HCT116 (cell line): ENCODE measurements around the gene SELL. TPM values are rescaled to one million over a fixed set of nuclear protein-coding genes. Genes with fewer than 3 reads are reported as not detected.

ENCODE experiments used
- ATAC-seq: fragments of 200-7000 bp; cut with Tn5 transposase; 2 replicates; pipeline ENCODE4 v1.9.1; 2020; ENCODE audit warnings: mild to moderate bottlenecking, moderate library complexity
- BruUV-seq: library from RNA; stranded (reverse); fragments of 400-500 nt; replicated peaks from 2 replicates; lab custom pipeline; 2021; lab: Mats Ljungman, UMichigan
- CTCF ChIA-PET: fragments of 300-600 bp; sonication (Branson Sonifier 250); formaldehyde crosslinking; loops from one replicate; lab custom pipeline; 2021; ENCODE audit warnings: antibody characterized with exemption; lab: Charles Lee
- POLR2A ChIA-PET: fragments of 300-600, 350-600 bp; sonication (Branson Sonifier 250); formaldehyde crosslinking; loops from one replicate; lab custom pipeline; 2021; ENCODE audit warnings: antibody characterized with exemption; lab: Charles Lee
- RAD21 ChIA-PET, 2 experiments: fragments of 300-600 bp; sonication (Branson Sonifier 250); formaldehyde crosslinking; loops; one replicate each; lab custom pipeline; 2023; ENCODE audit warnings: low total read pairs in 2 of 2; ENCODE audit not compliant: uncharacterized antibody in 2 of 2, unreplicated experiment in 2 of 2, low non-redundant PET in 1 of 2; lab: Charles Lee
- DNase-seq: peaks from one replicate; pipeline ENCODE4 v3.0.0-alpha.2; 2010; ENCODE audit warnings: low read depth, low spot score
- H2AFZ ChIP-seq: fragments of 200-600 bp; shearing (Covaris generic), sonication (generic); 2 replicates; pipeline ENCODE4 v1.6.1; 2017; ENCODE audit warnings: low read depth, mixed run types, mixed read lengths, antibody characterized with exemption, low read length; ENCODE audit not compliant: poor library complexity, severe bottlenecking
- H3K27ac ChIP-seq: 2 replicates; pipeline ENCODE4 v1.5.1; 2012; ENCODE audit warnings: low read depth, low read length
- H3K27me3 ChIP-seq: fragments of 200-600 bp; sonication (generic); 2 replicates; pipeline ENCODE4 v1.6.1; 2016; ENCODE audit warnings: mixed run types, low read length, mixed read lengths; ENCODE audit not compliant: insufficient read depth
- H3K36me3 ChIP-seq, 2 experiments: fragments of 200-500 bp in 1 of 2; fragments of 200-600 bp in 1 of 2; sonication (Bioruptor generic) in 1 of 2; sonication (generic) in 1 of 2; 2 replicates each; pipeline versions ENCODE4 v1.5.1 to v1.6.1; 2014 to 2016; ENCODE audit warnings: low read length in 2 of 2, inconsistent platforms in 1 of 2, mixed read lengths in 1 of 2, mixed run types in 1 of 2; ENCODE audit not compliant: insufficient read depth in 2 of 2, control insufficient read depth in 1 of 2
- H3K4me1 ChIP-seq, 2 experiments: fragments of 200-600 bp in 1 of 2; sonication (generic) in 1 of 2; 2 replicates each; pipeline versions ENCODE4 v1.5.1 to v1.6.1; 2012 to 2017; ENCODE audit warnings: low read length in 2 of 2, inconsistent platforms in 1 of 2, mild to moderate bottlenecking in 1 of 2, mixed read lengths in 1 of 2, mixed run types in 1 of 2, moderate library complexity in 1 of 2; ENCODE audit not compliant: insufficient read depth in 2 of 2, control insufficient read depth in 1 of 2
- H3K4me2 ChIP-seq: fragments of 200-600 bp; sonication (generic); 2 replicates; pipeline ENCODE4 v1.6.1; 2017; ENCODE audit warnings: mixed run types, low read length, mixed read lengths
- H3K4me3 ChIP-seq, 2 experiments: fragments of 200-600 bp in 1 of 2; sonication (generic) in 1 of 2; replicated peaks in 1 of 2; 2 replicates each; pipeline ENCODE4 v1.5.1; 2011 to 2016; ENCODE audit warnings: low read length in 2 of 2, control low read depth in 1 of 2, low read depth in 1 of 2, mild to moderate bottlenecking in 1 of 2, mixed read lengths in 1 of 2, mixed run types in 1 of 2
- H3K79me2 ChIP-seq: fragments of 200-600 bp; sonication (generic); 2 replicates; pipeline ENCODE4 v1.6.1; 2017; ENCODE audit warnings: mild to moderate bottlenecking, mixed run types, low read length, moderate library complexity, mixed read lengths; ENCODE audit not compliant: insufficient read depth
- H3K9ac ChIP-seq: fragments of 200-600 bp; sonication (generic); 2 replicates; pipeline ENCODE4 v1.6.1; 2016; ENCODE audit warnings: low read length, mixed read lengths
- H3K9me2 ChIP-seq: fragments of 200-600 bp; sonication (generic), shearing (Covaris generic); 2 replicates; pipeline ENCODE4 v1.6.1; 2017; ENCODE audit warnings: mixed run types, mild to moderate bottlenecking, moderate library complexity; ENCODE audit not compliant: insufficient read depth
- H3K9me3 ChIP-seq, 2 experiments: fragments of 200-500 bp in 1 of 2; fragments of 200-600 bp in 1 of 2; sonication (Bioruptor generic) in 1 of 2; sonication (generic) in 1 of 2; 2 replicates each; pipeline ENCODE4 v1.6.1; 2014 to 2017; ENCODE audit warnings: low read length in 2 of 2, mixed read lengths in 2 of 2, inconsistent platforms in 1 of 2, low read depth in 1 of 2, mild to moderate bottlenecking in 1 of 2, mixed run types in 1 of 2, moderate library complexity in 1 of 2; ENCODE audit not compliant: control insufficient read depth in 1 of 2, insufficient read depth in 1 of 2
- H4K20me1 ChIP-seq: fragments of 200-600 bp; sonication (generic), shearing (Covaris generic); 2 replicates; pipeline ENCODE4 v1.6.1; 2017; ENCODE audit warnings: mixed run types, mild to moderate bottlenecking, moderate library complexity; ENCODE audit not compliant: insufficient read depth
- CBX3 ChIP-seq: IDR thresholded peaks from 2 replicates; pipeline ENCODE4 v1.6.1; 2012; ENCODE audit warnings: low read depth
- CEBPB ChIP-seq: IDR thresholded peaks from 2 replicates; pipeline ENCODE4 v1.6.1; 2012; ENCODE audit warnings: low read depth
- EGR1 ChIP-seq: IDR thresholded peaks from 2 replicates; pipeline ENCODE4 v1.6.1; 2012; ENCODE audit warnings: low read depth
- EZH2 ChIP-seq: fragments of 200-600 bp; sonication (generic); IDR thresholded peaks from 2 replicates; pipeline ENCODE4 v1.6.1; 2017; ENCODE audit warnings: antibody characterized with exemption, mixed run types
- JUND ChIP-seq: IDR thresholded peaks from 2 replicates; pipeline ENCODE4 v1.6.1; 2012
- RAD21 ChIP-seq: IDR thresholded peaks from 2 replicates; pipeline ENCODE4 v1.6.1; 2012; ENCODE audit warnings: low read depth, mild to moderate bottlenecking
- SP1 ChIP-seq: IDR thresholded peaks from 2 replicates; pipeline ENCODE4 v1.6.1; 2012; ENCODE audit warnings: low read depth
- SRF ChIP-seq: IDR thresholded peaks from 2 replicates; pipeline ENCODE4 v1.6.1; 2012; ENCODE audit warnings: low read depth
- TCF7L2 ChIP-seq: IDR thresholded peaks from 2 replicates; pipeline ENCODE4 v1.7.0; 2011; ENCODE audit warnings: borderline replicate concordance, inconsistent platforms; ENCODE audit not compliant: insufficient read depth, insufficient read length; ENCODE audit errors: extremely low read depth
- YY1 ChIP-seq: IDR thresholded peaks from 2 replicates; pipeline ENCODE4 v1.6.1; 2011; ENCODE audit warnings: low read length, low read depth, moderate library complexity, mild to moderate bottlenecking; ENCODE audit not compliant: insufficient replicate concordance; ENCODE audit errors: extremely low read depth
- ZBTB33 ChIP-seq: IDR thresholded peaks from 2 replicates; pipeline ENCODE4 v1.6.1; 2011; ENCODE audit warnings: mild to moderate bottlenecking, low read length, moderate library complexity; ENCODE audit not compliant: insufficient replicate concordance; ENCODE audit errors: extremely low read depth
- intact Hi-C: fragments of 100-400 bp; cut with micrococcal nuclease; formaldehyde crosslinking; loops from 2 replicates; pipeline ENCODE4 v1.10.0; 2022
- total RNA-seq: library from RNA; stranded (reverse); gene quantifications from one replicate; pipeline ENCODE4 v1.2.1, GENCODE V29; 2021; ENCODE audit not compliant: unreplicated experiment
- TF ChIP-seq, protein P1 (sequence below), 3 experiments: fragments of 200-600 bp in 1 of 3; sonication (generic) in 1 of 3; IDR thresholded peaks in 2 of 3; conservative IDR thresholded peaks in 1 of 3; 2 replicates each; pipeline ENCODE4 v1.5.1; 2012 to 2017; ENCODE audit warnings: low read depth in 2 of 3, low read length in 2 of 3, antibody characterized with exemption in 1 of 3, borderline replicate concordance in 1 of 3, control low read depth in 1 of 3, mild to moderate bottlenecking in 1 of 3, mixed read lengths in 1 of 3, mixed run types in 1 of 3, moderate library complexity in 1 of 3; ENCODE audit not compliant: insufficient read depth in 1 of 3
- TF ChIP-seq, protein P2 (sequence below): IDR thresholded peaks from 2 replicates; pipeline ENCODE4 v1.6.1; 2012; ENCODE audit warnings: low read depth

The SELL gene
- total RNA-seq, 1 experiment from 2014 or later, result 4.1 TPM

DNA sequence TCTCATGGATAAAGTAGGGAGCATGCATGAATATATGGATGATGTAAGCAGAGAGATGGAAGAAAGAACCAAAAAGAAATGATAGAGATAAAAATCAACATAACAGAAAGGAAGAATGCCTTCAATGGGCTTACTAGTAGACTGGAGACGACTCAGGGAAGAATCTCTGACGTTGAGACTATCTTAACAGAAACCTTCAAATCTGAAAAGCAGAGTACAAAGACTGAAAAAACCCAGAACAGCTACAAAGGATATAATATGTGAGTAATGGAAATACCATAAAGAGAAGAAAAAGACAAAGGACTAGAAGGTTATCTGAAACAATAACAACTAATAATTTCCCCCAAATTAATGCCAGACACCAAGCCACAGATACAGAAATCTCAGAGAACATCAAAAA lies 63.2 kb downstream of the SELL start (continued):
- TF ChIP-seq, protein P1, sequence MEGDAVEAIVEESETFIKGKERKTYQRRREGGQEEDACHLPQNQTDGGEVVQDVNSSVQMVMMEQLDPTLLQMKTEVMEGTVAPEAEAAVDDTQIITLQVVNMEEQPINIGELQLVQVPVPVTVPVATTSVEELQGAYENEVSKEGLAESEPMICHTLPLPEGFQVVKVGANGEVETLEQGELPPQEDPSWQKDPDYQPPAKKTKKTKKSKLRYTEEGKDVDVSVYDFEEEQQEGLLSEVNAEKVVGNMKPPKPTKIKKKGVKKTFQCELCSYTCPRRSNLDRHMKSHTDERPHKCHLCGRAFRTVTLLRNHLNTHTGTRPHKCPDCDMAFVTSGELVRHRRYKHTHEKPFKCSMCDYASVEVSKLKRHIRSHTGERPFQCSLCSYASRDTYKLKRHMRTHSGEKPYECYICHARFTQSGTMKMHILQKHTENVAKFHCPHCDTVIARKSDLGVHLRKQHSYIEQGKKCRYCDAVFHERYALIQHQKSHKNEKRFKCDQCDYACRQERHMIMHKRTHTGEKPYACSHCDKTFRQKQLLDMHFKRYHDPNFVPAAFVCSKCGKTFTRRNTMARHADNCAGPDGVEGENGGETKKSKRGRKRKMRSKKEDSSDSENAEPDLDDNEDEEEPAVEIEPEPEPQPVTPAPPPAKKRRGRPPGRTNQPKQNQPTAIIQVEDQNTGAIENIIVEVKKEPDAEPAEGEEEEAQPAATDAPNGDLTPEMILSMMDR (IDR thresholded peaks at IDR 0.05 in 2 of 3, conservative IDR thresholded peaks at IDR 0.05 in 1 of 3; ENCODE audit: borderline replicate concordance in 1 of 3, insufficient read depth in 1 of 3, low read depth in 2 of 3, low read length in 2 of 3), result no peak
- TF ChIP-seq RAD21, result no peak
- no peak for TF ChIP-seq SP1
- no peak for TF ChIP-seq SRF
- TF ChIP-seq JUND, result no peak
- no peak for TF ChIP-seq CEBPB

DNA sequence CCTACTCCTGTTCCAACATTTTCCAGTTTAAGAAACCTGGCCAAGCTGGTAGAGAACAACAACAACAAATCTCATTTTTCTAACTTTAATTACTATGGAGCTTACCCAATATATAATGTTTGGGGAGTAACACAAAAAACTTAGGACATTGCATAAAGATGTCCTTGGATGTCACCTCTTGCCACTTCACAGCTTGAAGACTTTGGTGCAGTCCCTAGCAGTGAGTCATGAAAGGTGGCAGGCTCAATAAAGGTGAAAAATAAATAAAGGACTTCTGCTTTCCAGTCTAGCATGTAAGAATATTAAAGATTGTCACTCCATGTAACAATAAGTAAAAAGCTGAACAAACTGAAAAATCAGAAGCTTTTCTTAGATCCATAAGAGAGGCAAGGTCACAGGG lies 63.9 kb downstream of the SELL start:
- H3K4me3 ChIP-seq, result no peak overlapping the region
- DNase-seq (no peak), ATAC-seq (no peak)
- H3K9me2 ChIP-seq, result no peaks in the 10 kb centered on the region
- no peaks in the 10 kb centered on the region for H3K9me3 ChIP-seq
- no peaks in the 10 kb centered on the region for H3K27me3 ChIP-seq
- H2AFZ ChIP-seq, result no peak overlapping the region
- POLR2A ChIA-PET, result no interaction called here
- H3K4me2 ChIP-seq, result no peak overlapping the region
- H3K79me2 ChIP-seq, result no peaks in the 10 kb centered on the region
- H3K9ac ChIP-seq, result no peak overlapping the region
- H4K20me1 ChIP-seq, result no peaks in the 10 kb centered on the region
- BruUV-seq, result no TSS peak
- intact Hi-C loops, result no loop called here
- CTCF ChIA-PET, result no interaction called here
- no peaks in the 10 kb centered on the region for H3K4me1 ChIP-seq
- H3K36me3 ChIP-seq, result no peaks in the 10 kb centered on the region
- H3K27ac ChIP-seq, result no peak overlapping the region
- TF ChIP-seq, protein P2, sequence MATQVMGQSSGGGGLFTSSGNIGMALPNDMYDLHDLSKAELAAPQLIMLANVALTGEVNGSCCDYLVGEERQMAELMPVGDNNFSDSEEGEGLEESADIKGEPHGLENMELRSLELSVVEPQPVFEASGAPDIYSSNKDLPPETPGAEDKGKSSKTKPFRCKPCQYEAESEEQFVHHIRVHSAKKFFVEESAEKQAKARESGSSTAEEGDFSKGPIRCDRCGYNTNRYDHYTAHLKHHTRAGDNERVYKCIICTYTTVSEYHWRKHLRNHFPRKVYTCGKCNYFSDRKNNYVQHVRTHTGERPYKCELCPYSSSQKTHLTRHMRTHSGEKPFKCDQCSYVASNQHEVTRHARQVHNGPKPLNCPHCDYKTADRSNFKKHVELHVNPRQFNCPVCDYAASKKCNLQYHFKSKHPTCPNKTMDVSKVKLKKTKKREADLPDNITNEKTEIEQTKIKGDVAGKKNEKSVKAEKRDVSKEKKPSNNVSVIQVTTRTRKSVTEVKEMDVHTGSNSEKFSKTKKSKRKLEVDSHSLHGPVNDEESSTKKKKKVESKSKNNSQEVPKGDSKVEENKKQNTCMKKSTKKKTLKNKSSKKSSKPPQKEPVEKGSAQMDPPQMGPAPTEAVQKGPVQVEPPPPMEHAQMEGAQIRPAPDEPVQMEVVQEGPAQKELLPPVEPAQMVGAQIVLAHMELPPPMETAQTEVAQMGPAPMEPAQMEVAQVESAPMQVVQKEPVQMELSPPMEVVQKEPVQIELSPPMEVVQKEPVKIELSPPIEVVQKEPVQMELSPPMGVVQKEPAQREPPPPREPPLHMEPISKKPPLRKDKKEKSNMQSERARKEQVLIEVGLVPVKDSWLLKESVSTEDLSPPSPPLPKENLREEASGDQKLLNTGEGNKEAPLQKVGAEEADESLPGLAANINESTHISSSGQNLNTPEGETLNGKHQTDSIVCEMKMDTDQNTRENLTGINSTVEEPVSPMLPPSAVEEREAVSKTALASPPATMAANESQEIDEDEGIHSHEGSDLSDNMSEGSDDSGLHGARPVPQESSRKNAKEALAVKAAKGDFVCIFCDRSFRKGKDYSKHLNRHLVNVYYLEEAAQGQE, result no peak
- no peak for TF ChIP-seq TCF7L2
- no peak for TF ChIP-seq ZBTB33
- TF ChIP-seq YY1, result no peak
- TF ChIP-seq EZH2, result no peak
- TF ChIP-seq EGR1, result no peak
- no peak for TF ChIP-seq CBX3
- RAD21 ChIA-PET, result no interaction called here
